ENCODE results near the gene CNIH2.

- TF ChIP-seq, protein P1, sequence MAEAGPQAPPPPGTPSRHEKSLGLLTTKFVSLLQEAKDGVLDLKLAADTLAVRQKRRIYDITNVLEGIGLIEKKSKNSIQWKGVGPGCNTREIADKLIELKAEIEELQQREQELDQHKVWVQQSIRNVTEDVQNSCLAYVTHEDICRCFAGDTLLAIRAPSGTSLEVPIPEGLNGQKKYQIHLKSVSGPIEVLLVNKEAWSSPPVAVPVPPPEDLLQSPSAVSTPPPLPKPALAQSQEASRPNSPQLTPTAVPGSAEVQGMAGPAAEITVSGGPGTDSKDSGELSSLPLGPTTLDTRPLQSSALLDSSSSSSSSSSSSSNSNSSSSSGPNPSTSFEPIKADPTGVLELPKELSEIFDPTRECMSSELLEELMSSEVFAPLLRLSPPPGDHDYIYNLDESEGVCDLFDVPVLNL (CRISPR knock-in tag; IDR thresholded peaks at IDR 0.05; ENCODE audit: borderline replicate concordance, low read depth) = no peak
- TF ChIP-seq TEAD4 (CRISPR knock-in tag; IDR thresholded peaks at IDR 0.05) = no peak
- TF ChIP-seq ELF4 (CRISPR knock-in tag; IDR thresholded peaks at IDR 0.05; ENCODE audit: low read depth) = no peak
- TF ChIP-seq, protein P2, sequence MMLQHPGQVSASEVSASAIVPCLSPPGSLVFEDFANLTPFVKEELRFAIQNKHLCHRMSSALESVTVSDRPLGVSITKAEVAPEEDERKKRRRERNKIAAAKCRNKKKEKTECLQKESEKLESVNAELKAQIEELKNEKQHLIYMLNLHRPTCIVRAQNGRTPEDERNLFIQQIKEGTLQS (CRISPR knock-in tag; conservative IDR thresholded peaks at IDR 0.05) = no peak
- no peak for TF ChIP-seq CTCF (IDR thresholded peaks at IDR 0.05)
- TF ChIP-seq ETV6 (CRISPR knock-in tag; IDR thresholded peaks at IDR 0.05) = no peak
- no peak for TF ChIP-seq MAX (CRISPR knock-in tag; IDR thresholded peaks at IDR 0.05)
- no peak for TF ChIP-seq MYBL2 (CRISPR knock-in tag; IDR thresholded peaks at IDR 0.05)
- no peak for TF ChIP-seq NR2C2 (CRISPR knock-in tag; IDR thresholded peaks at IDR 0.05)
Measured at GRCh38 chr11:66242095-66242765, 35.7 kb upstream of the CNIH2 start.

Data from WTC11 (cell line).